Liver (tissue), 9 donors: ENCODE results near the gene DOK5. TPM values are rescaled to one million over a fixed set of nuclear protein-coding genes. Genes with fewer than 3 reads are reported as not detected.

Source experiments
- DNase-seq: peaks from one replicate; pipeline ENCODE4 v3.0.0-alpha.2; 2017; ENCODE audit warnings: low spot score
- H3K27ac ChIP-seq, 2 donors: one replicate each; pipeline ENCODE4 v1.7.0; 2013; ENCODE audit warnings: inconsistent platforms in 2 of 2, low read length in 2 of 2, control low read depth in 1 of 2, low read depth in 1 of 2, mild to moderate bottlenecking in 1 of 2
- H3K27me3 ChIP-seq, 4 donors: one replicate each; pipeline versions ENCODE4 v1.6.1 to v1.7.0; 2013; ENCODE audit warnings: low read length in 3 of 4, inconsistent platforms in 1 of 4, mild to moderate bottlenecking in 1 of 4, moderate library complexity in 1 of 4; ENCODE audit not compliant: control insufficient read depth in 4 of 4, insufficient read depth in 4 of 4
- H3K36me3 ChIP-seq, 4 donors: one replicate each; pipeline versions ENCODE4 v1.6.1 to v1.7.0; 2013; ENCODE audit warnings: low read length in 3 of 4, mild to moderate bottlenecking in 3 of 4, low read depth in 1 of 4, moderate library complexity in 1 of 4; ENCODE audit not compliant: control insufficient read depth in 4 of 4, insufficient read depth in 3 of 4
- H3K4me1 ChIP-seq, 4 donors: one replicate each; pipeline versions ENCODE4 v1.6.1 to v1.7.0; 2013; ENCODE audit warnings: low read length in 3 of 4, mild to moderate bottlenecking in 3 of 4, moderate library complexity in 1 of 4; ENCODE audit not compliant: control insufficient read depth in 4 of 4, insufficient read depth in 4 of 4
- H3K4me3 ChIP-seq, 3 donors: one replicate each; pipeline versions ENCODE4 v1.6.1 to v1.7.0; 2013; ENCODE audit warnings: low read length in 3 of 3, control low read depth in 1 of 3, low read depth in 1 of 3, mild to moderate bottlenecking in 1 of 3
- H3K9ac ChIP-seq, 2 donors: one replicate each; pipeline ENCODE4 v1.7.0; 2013; ENCODE audit warnings: low read length in 2 of 2, mild to moderate bottlenecking in 2 of 2, moderate library complexity in 2 of 2, control low read depth in 1 of 2, low read depth in 1 of 2
- H3K9me3 ChIP-seq, 4 donors: one replicate each; pipeline versions ENCODE4 v1.6.1 to v1.7.0; 2013; ENCODE audit warnings: low read length in 3 of 4; ENCODE audit not compliant: control insufficient read depth in 4 of 4
- CTCF ChIP-seq: fragments of 150-350 bp; IDR thresholded peaks from 2 replicates; pipeline ENCODE4 v1.5.1; 2017; ENCODE audit warnings: improper control_type of control experiment, low read depth, low read length; ENCODE audit not compliant: missing input control
- EGR1 ChIP-seq, 2 donors: IDR thresholded peaks; 2 replicates each; pipeline ENCODE4 v1.6.1; 2016 to 2018; ENCODE audit warnings: antibody characterized with exemption in 2 of 2, low read depth in 2 of 2
- FOXA1 ChIP-seq: IDR thresholded peaks from 2 replicates; pipeline ENCODE4 v1.6.1; 2016; ENCODE audit warnings: antibody characterized with exemption
- FOXA2 ChIP-seq: IDR thresholded peaks from 2 replicates; pipeline ENCODE4 v1.6.1; 2016; ENCODE audit warnings: antibody characterized with exemption
- GABPA ChIP-seq, 2 donors: IDR thresholded peaks in 1 of 2; conservative IDR thresholded peaks in 1 of 2; 2 replicates each; pipeline ENCODE4 v1.6.1; 2016; ENCODE audit warnings: antibody characterized with exemption in 2 of 2, mild to moderate bottlenecking in 1 of 2, moderate library complexity in 1 of 2
- HNF4G ChIP-seq: IDR thresholded peaks from 2 replicates; pipeline ENCODE4 v1.6.1; 2016; ENCODE audit warnings: antibody characterized with exemption
- JUND ChIP-seq, 2 donors: IDR thresholded peaks; 2 replicates each; pipeline ENCODE4 v1.6.1; 2016; ENCODE audit warnings: antibody characterized with exemption in 2 of 2
- MAX ChIP-seq: IDR thresholded peaks from 2 replicates; pipeline ENCODE4 v1.6.1; 2016; ENCODE audit warnings: antibody characterized with exemption
- NR2F2 ChIP-seq: IDR thresholded peaks from 2 replicates; pipeline ENCODE4 v1.6.1; 2016; ENCODE audit warnings: antibody characterized with exemption
- RAD21 ChIP-seq, 2 donors: IDR thresholded peaks; 2 replicates each; pipeline ENCODE4 v1.6.1; 2016; ENCODE audit warnings: antibody characterized with exemption in 2 of 2, mild to moderate bottlenecking in 2 of 2
- REST ChIP-seq: IDR thresholded peaks from 2 replicates; pipeline ENCODE4 v1.6.1; 2016; ENCODE audit warnings: antibody characterized with exemption, mild to moderate bottlenecking
- RXRA ChIP-seq, 2 donors: IDR thresholded peaks; 2 replicates each; pipeline ENCODE4 v1.6.1; 2017 to 2018; ENCODE audit warnings: antibody characterized with exemption in 2 of 2, mild to moderate bottlenecking in 1 of 2
- SP1 ChIP-seq: IDR thresholded peaks from 2 replicates; pipeline ENCODE4 v1.6.1; 2018; ENCODE audit warnings: antibody characterized with exemption, mild to moderate bottlenecking
- TAF1 ChIP-seq: conservative IDR thresholded peaks from 2 replicates; pipeline ENCODE4 v1.6.1; 2016; ENCODE audit warnings: antibody characterized with exemption, mild to moderate bottlenecking
- YY1 ChIP-seq: IDR thresholded peaks from 2 replicates; pipeline ENCODE4 v1.6.1; 2016; ENCODE audit warnings: antibody characterized with exemption, mild to moderate bottlenecking
- ZBTB33 ChIP-seq: IDR thresholded peaks from 2 replicates; pipeline ENCODE4 v1.6.1; 2016; ENCODE audit warnings: antibody characterized with exemption
- WGBS: extraction: QIAGEN DNeasy Blood & Tissue Kit; methylation state at CpG from one replicate; pipeline ENCODE4 v1.1.7; 2013; 5-methylcytosine and 5-hydroxymethylcytosine counted together
- polyA plus RNA-seq, 2 donors: library from polyadenylated mRNA; stranded (reverse) in 1 of 2; unstranded in 1 of 2; fragments of 200-250 nt in 1 of 2; fragments of >200 nt in 1 of 2; fragmentation: Nextera tagmentation in 1 of 2; extraction: Ambion mirVana in 1 of 2; gene quantifications; one replicate each; pipeline versions ENCODE4 v1.2.1 to v1.2.3, GENCODE V29; 2013 to 2015
- total RNA-seq, 2 donors: library from RNA; depleted of rRNA; stranded (reverse); fragments of >200 nt; gene quantifications; one replicate each; pipeline ENCODE4 v1.2.3, GENCODE V29; 2014
- donor health status: healthy.
- donor health status: healthy.
- donor health status: healthy.
- donor health status: healthy.
- donor health status: healthy.

The DOK5 gene
- total and polyA plus RNA-seq, 4 donors, result 0.05 to 0.16 (median 0.09) TPM

- no peak for TF ChIP-seq YY1
- no peak for TF ChIP-seq EGR1 (IDR thresholded peaks at IDR 0.05; ENCODE audit: low read depth in 2 of 2)
- TF ChIP-seq GABPA (IDR thresholded peaks at IDR 0.05 in 1 of 2, conservative IDR thresholded peaks at IDR 0.05 in 1 of 2), result no peak
- TF ChIP-seq RAD21 (IDR thresholded peaks at IDR 0.05), result no peak
- no peak for TF ChIP-seq TAF1
- TF ChIP-seq FOXA1, result no peak
- TF ChIP-seq NR2F2, result no peak
- TF ChIP-seq HNF4G, result no peak
- no peak for TF ChIP-seq REST
- no peak for TF ChIP-seq FOXA2
- TF ChIP-seq RXRA (IDR thresholded peaks at IDR 0.05), result no peak
- TF ChIP-seq SP1, result no peak
- TF ChIP-seq CTCF, result no peak
- TF ChIP-seq ZBTB33, result no peak
- Histone ChIP-seq H3K4me3 (no peak overlapping the region), H3K27ac (no peak overlapping the region), H3K36me3 (peaks cover 0 to 2% (median 0%) of the 10 kb centered on the region in 4 donors), H3K4me1 (no peaks in the 10 kb centered on the region), H3K9me3 (no peaks in the 10 kb centered on the region), H3K9ac (no peak overlapping the region), H3K27me3 (peaks cover 0 to 4% (median 0%) of the 10 kb centered on the region in 4 donors)
- WGBS, result 78% methylated on average over 4 of the region's 4 CpGs
- DNase-seq, result no peak
These were observed 85.0 kb downstream of the DOK5 start for GRCh38 chr20:54560357-54560756.

- no peak for DNase-seq
- Histone ChIP-seq H3K4me1 (no peaks in the 10 kb centered on the region), H3K4me3 (no peak overlapping the region), H3K36me3 (no peaks in the 10 kb centered on the region), H3K27me3 (no peaks in the 10 kb centered on the region), H3K9ac (no peak overlapping the region), H3K9me3 (no peaks in the 10 kb centered on the region), H3K27ac (no peak overlapping the region)
- 85% methylated on average over 1 of the region's 1 CpG for WGBS
- no peak for TF ChIP-seq MAX
- TF ChIP-seq FOXA1, result no peak
- no peak for TF ChIP-seq ZBTB33
- TF ChIP-seq TAF1, result no peak
- no peak for TF ChIP-seq EGR1 (IDR thresholded peaks at IDR 0.05; ENCODE audit: low read depth in 2 of 2)
- TF ChIP-seq CTCF, result no peak
- TF ChIP-seq YY1, result no peak
- TF ChIP-seq SP1, result no peak
- TF ChIP-seq REST, result no peak
- no peak for TF ChIP-seq JUND (IDR thresholded peaks at IDR 0.05)
- no peak for TF ChIP-seq RAD21 (IDR thresholded peaks at IDR 0.05)
- TF ChIP-seq RXRA (IDR thresholded peaks at IDR 0.05), result no peak
These were observed 89.9 kb downstream of the DOK5 start for GRCh38 chr20:54565255-54565654.
